Prostate gland (tissue), 2 donors: Measurements from ENCODE around the gene ARHGAP26. TPM values are rescaled to one million over a fixed set of nuclear protein-coding genes. Genes with fewer than 3 reads are reported as not detected.

ENCODE experiments used
- DNase-seq: peaks from one replicate; pipeline ENCODE4 v3.0.0-alpha.2; 2019; ENCODE audit warnings: low spot score
- H3K27ac ChIP-seq, 2 donors: fragments of 200-600 bp; sonication (generic); 2 replicates each; pipeline ENCODE4 v1.5.1; 2017 to 2019
- H3K27me3 ChIP-seq: fragments of 200-600 bp; sonication (generic); replicated peaks from 2 replicates; pipeline ENCODE4 v1.5.1; 2019; ENCODE audit not compliant: insufficient read depth
- H3K36me3 ChIP-seq, 2 donors: fragments of 200-600 bp; sonication (generic); 1 replicate in 1 of 2; 2 replicates in 1 of 2; pipeline versions ENCODE4 v1.5.1 to v1.8.1; 2017 to 2019
- H3K4me1 ChIP-seq: fragments of 200-600 bp; sonication (generic); replicated peaks from 2 replicates; pipeline ENCODE4 v1.5.1; 2019
- H3K4me3 ChIP-seq, 2 donors: fragments of 200-600 bp; sonication (generic); 2 replicates each; pipeline ENCODE4 v1.5.1; 2017 to 2019
- H3K9me3 ChIP-seq: fragments of 200-600 bp; sonication (generic); 2 replicates; pipeline ENCODE4 v1.5.1; 2017
- POLR2A ChIP-seq: fragments of 450-650 bp; IDR thresholded peaks from one replicate; pipeline ENCODE4 v1.6.1; 2016; ENCODE audit warnings: antibody characterized with exemption, mild to moderate bottlenecking
- POLR2AphosphoS5 ChIP-seq: sonication (generic); formaldehyde crosslinking; IDR thresholded peaks from one replicate; pipeline ENCODE4 v1.6.1; 2017; ENCODE audit warnings: antibody characterized with exemption
- WGBS: methylation state at CpG from one replicate; pipeline ENCODE4 v1.1.5; 2018; 5-methylcytosine and 5-hydroxymethylcytosine counted together
- intact Hi-C: fragments of 100-400 bp; cut with DNase I; formaldehyde crosslinking; loops from one replicate; pipeline ENCODE4 v1.14.2; 2022
- total RNA-seq, 2 donors: library from RNA; depleted of rRNA; stranded (reverse); fragments of >200 nt; gene quantifications; one replicate each; pipeline ENCODE4 v1.1.0, GENCODE V29; 2016
- TF ChIP-seq, protein P1 (sequence below), 4 experiments: fragments of 200-600 bp in 2 of 4; fragments of 450-650 bp in 2 of 4; sonication (generic) in 2 of 4; IDR thresholded peaks; 1 replicate in 3 of 4; 2 replicates in 1 of 4; pipeline ENCODE4 v1.5.1; 2016 to 2019; ENCODE audit warnings: antibody characterized with exemption in 4 of 4, mild to moderate bottlenecking in 2 of 4, moderate library complexity in 2 of 4

ARHGAP26 gene
- total RNA-seq, 2 donors from 2014 or later: 11.7 to 39.8 TPM

DNA sequence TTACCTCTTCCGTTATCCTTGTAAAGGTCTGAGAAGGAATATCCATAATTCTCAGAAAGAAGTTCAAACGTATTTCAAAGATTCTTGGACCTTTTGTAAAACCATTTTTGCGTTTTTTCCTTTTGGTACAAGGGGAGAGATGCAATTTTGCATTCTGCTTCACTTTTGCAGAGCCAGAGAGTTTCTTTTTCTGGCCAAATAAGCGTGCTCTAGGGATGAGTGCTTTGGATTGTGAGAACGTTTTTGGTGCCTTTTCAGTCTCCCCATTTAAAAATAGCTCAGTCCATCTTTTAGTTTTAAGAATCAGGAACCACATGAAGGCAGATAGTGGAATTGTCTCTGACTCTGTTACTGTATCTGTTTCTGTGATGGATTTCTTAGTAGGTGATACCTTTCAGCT lies 1.5 kb downstream of the ARHGAP26 start:
- intact Hi-C loops: loop anchor here (5.0 to 10.0 kb wide), 3 partner anchors 53 to 96 kb away; no protein-coding TSS in a partner anchor
- Histone ChIP-seq H3K4me1 (no peaks in the 10 kb centered on the region), H3K27ac (peak overlapping the region; percentile 84 to 85)

GRCh38 chr5:142772446-142773293 lies 2.5 kb downstream of the ARHGAP26 start:
- no peaks in the 10 kb centered on the region for H3K9me3 ChIP-seq
- TF ChIP-seq POLR2A: no peak
- TF ChIP-seq, protein P1, sequence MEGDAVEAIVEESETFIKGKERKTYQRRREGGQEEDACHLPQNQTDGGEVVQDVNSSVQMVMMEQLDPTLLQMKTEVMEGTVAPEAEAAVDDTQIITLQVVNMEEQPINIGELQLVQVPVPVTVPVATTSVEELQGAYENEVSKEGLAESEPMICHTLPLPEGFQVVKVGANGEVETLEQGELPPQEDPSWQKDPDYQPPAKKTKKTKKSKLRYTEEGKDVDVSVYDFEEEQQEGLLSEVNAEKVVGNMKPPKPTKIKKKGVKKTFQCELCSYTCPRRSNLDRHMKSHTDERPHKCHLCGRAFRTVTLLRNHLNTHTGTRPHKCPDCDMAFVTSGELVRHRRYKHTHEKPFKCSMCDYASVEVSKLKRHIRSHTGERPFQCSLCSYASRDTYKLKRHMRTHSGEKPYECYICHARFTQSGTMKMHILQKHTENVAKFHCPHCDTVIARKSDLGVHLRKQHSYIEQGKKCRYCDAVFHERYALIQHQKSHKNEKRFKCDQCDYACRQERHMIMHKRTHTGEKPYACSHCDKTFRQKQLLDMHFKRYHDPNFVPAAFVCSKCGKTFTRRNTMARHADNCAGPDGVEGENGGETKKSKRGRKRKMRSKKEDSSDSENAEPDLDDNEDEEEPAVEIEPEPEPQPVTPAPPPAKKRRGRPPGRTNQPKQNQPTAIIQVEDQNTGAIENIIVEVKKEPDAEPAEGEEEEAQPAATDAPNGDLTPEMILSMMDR (IDR thresholded peaks at IDR 0.05): no peak
- TF ChIP-seq POLR2AphosphoS5: no peak
- intact Hi-C loops: loop anchor here (5.0 to 10.0 kb wide), 3 partner anchors 52 to 95 kb away; no protein-coding TSS in a partner anchor
- WGBS: 91% methylated on average over 6 of the region's 6 CpGs
- no peak overlapping the region for H3K4me3 ChIP-seq
- H3K27me3 ChIP-seq: no peaks in the 10 kb centered on the region
- no peaks in the 10 kb centered on the region for H3K4me1 ChIP-seq
- H3K27ac ChIP-seq: no peak overlapping the region
- no peaks in the 10 kb centered on the region for H3K36me3 ChIP-seq
- DNase-seq: no peak

More for the DNA sequence above, 1.5 kb downstream of the ARHGAP26 start:
- Histone ChIP-seq H3K9me3 (no peaks in the 10 kb centered on the region), H3K27me3 (no peaks in the 10 kb centered on the region), H3K36me3 (no peaks in the 10 kb centered on the region), H3K4me3 (peak overlapping the region; percentile 74 to 77)
- 30% methylated on average over 5 of the region's 5 CpGs for WGBS
- no peak for DNase-seq
- TF ChIP-seq, protein P1 (IDR thresholded peaks at IDR 0.05): no peak
- no peak for TF ChIP-seq POLR2A

DNA sequence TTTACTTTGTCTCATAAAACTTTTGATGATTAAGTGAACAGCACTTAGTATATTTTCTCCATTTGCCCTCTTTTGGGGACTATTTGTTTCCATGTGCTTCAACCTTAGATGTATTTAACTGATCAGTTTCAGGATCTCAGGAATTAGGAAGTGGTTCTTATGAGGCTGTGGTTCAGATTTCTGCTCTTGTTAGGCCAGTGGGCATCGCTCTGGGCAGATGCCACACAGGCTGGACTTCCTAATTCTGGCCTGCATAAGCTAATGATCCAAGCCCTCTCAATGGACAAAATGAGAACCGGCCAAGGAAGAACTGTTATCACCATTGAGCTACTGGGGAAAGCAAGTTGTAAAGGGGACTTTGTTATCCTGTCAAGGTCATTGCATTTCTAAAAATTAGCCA lies 6.9 kb downstream of the ARHGAP26 start:
- Histone ChIP-seq H3K36me3 (no peaks in the 10 kb centered on the region), H3K4me1 (no peaks in the 10 kb centered on the region), H3K9me3 (no peaks in the 10 kb centered on the region), H3K4me3 (no peak overlapping the region), H3K27ac (no peak overlapping the region), H3K27me3 (no peaks in the 10 kb centered on the region)
- WGBS: 89% methylated on average over 2 of the region's 2 CpGs
- TF ChIP-seq, protein P1 (IDR thresholded peaks at IDR 0.05): no peak
- TF ChIP-seq POLR2A: no peak
- no peak for TF ChIP-seq POLR2AphosphoS5
- DNase-seq: no peak
- intact Hi-C loops: loop anchor here (10.0 kb wide), 1 partner anchor 48 kb away; no protein-coding TSS in a partner anchor

- Histone ChIP-seq H3K27ac (no peak overlapping the region), H3K27me3 (no peaks in the 10 kb centered on the region), H3K4me3 (no peak overlapping the region), H3K36me3 (no peaks in the 10 kb centered on the region), H3K4me1 (no peaks in the 10 kb centered on the region), H3K9me3 (no peaks in the 10 kb centered on the region)
- intact Hi-C loops: loop anchor here (10.0 kb wide), 1 partner anchor 47 kb away; no protein-coding TSS in a partner anchor
- no peak for DNase-seq
- 94% methylated on average over 3 of the region's 3 CpGs for WGBS
- TF ChIP-seq, protein P1 (IDR thresholded peaks at IDR 0.05): no peak
- no peak for TF ChIP-seq POLR2A
- no peak for TF ChIP-seq POLR2AphosphoS5
These were observed 7.7 kb downstream of the ARHGAP26 start for GRCh38 chr5:142777850-142778249.
